K562 treated with DMSO at 1 percent for 4 hours (cell line): ENCODE data around the gene SOX11. TPM values are rescaled to one million over a fixed set of nuclear protein-coding genes. Genes with fewer than 3 reads are reported as not detected.

ENCODE experiments used
- total RNA-seq: library from RNA; unstranded; fragments of 300-600 nt; gene quantifications from 2 replicates; pipeline ENCODE4 v1.2.3, GENCODE V29; 2022; ENCODE audit not compliant: insufficient read depth

The SOX11 gene
- not detected in 2 replicates for total RNA-seq

DNA sequence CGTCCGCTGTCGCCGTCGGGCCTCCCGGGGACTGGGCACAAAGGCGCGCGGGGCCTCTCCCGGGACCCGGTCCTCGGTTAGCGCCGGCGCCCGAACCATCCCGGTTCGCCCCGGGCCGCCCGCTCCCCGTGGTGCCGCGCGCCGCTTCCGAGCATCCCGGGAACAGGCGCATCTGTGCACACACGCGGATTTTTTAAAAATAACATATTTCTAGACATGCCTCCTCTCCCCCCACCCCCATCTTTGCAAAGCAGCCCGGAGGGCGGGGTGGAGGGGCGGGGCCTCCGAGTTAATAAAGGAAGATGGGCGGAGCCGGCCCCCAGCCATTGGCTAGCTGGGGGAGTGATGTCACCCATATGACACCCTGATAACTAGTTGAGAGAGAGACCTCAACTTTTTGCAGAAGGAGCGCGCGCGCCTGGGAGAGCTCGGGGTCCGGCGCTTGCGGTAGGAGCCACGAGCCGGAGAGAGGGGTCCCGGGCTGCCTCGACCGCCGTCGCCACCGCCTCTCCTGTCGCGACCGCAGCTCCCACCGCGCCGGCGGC, at the start of gene SOX11:
SOX11 (plus strand) TSS at position 400 of the 545 bp plus-strand sequence. CDS start 338 bp downstream, outside the sequence.

